HG03045 (cell line): ENCODE results near the gene TOMM40.
"Not testable (repeated sequence)": the region's sequence is repeated elsewhere in the genome, so short reads cannot be mapped to it uniquely, and the experiment has no call there.

Source experiments
- ATAC-seq: cut with Tn5 transposase; IDR thresholded peaks from one replicate; pipeline ENCODE4 v1.9.1; 2021; ENCODE audit warnings: mild to moderate bottlenecking, moderate library complexity; ENCODE audit not compliant: unreplicated experiment

TOMM40 gene

GRCh38 chr19:44893332-44894051 is 2.4 kb downstream of the TOMM40 start:
- ATAC-seq: no peak

DNA sequence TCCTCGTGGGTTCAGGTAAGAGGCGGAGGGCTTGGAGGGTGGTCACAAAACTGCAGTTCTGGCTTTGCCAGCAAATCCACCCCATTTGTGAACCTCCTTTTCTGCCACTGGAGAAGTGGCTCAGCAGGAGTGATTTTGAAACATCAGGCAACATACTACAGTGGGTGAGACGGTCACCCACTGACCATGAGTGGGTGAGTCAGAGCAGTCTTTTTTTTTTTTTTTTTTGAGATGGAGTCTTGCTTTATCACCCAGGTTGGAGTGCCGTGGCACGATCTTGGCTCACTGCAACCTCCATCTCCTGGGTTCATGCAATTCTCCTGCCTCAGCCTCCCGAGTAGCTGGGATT is 3.0 kb downstream of the TOMM40 start:
- no peak for ATAC-seq

DNA sequence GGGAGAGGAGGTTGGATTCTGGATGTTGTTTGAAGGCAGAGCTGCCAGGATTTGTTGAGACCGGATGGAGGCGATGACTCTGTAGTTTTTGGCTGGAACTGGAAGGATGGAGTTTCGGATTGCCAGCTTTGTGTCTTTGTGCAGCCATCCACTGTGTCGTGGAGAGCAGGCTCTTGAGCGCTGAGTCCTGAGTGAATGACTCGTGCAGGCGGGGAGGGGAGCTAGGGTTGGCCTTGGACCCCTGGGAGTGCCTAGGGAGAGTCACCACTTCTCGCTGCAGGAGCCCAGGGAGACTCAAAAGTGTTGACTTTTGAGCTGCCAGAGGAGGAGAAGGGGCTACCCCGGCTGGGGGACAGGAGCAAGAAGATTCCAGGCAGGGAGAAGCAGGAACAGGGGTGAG is 3.9 kb downstream of the TOMM40 start:
- ATAC-seq: no peak

DNA sequence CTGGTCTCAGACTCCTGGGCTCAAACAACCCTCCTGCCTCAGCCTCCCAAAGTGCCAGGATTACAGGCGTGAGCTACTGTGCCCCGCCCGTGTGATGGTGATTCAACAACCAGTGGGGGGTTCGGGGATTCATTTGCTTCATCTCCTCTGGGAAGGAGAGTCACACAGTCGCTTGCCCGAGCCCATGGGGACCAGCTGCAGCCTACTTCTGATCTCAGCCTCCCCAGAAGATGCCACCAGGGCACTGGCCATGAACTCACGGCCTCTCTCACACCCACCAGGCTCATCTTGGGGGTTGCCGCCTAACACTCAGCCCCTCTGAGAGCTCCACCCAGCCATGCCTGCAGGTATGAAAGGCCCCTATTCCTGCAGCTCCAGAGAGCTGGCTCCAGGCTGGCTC is 6.8 kb downstream of the TOMM40 start:
- no peak for ATAC-seq

- no peak for ATAC-seq
These were observed 9.5 kb downstream of the TOMM40 start for GRCh38 chr19:44900328-44901244.

- ATAC-seq: no peak
These were observed 12.2 kb downstream of the TOMM40 start for GRCh38 chr19:44903216-44903601.

DNA sequence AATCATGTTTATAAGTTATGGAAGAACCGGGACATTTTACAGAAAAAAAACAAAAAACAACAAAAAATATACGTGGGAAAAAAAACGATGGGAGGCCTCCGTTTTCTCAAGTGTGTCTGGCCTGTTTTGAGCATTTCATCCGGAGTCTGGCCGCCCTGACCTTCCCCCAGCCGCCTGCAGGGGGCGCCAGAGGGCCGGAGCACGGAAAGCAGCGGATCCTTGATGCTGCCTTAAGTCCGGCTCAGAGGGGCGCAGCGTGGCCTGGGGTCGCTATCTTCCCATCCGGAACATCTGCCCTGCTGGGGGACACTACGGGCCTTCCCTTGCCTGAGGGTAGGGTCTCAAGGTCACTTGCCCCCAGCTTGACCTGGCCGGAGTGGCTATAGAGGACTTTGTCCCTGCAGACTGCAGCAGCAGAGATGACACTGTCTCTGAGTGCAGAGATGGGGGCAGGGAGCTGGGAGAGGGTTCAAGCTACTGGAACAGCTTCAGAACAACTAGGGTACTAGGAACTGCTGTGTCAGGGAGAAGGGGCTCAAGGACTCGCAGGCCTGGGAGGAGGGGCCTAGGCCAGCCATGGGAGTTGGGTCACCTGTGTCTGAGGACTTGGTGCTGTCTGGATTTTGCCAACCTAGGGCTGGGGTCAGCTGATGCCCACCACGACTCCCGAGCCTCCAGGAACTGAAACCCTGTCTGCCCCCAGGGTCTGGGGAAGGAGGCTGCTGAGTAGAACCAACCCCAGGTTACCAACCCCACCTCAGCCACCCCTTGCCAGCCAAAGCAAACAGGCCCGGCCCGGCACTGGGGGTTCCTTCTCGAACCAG is 12.8 kb downstream of the TOMM40 start:
- no peak for ATAC-seq

DNA sequence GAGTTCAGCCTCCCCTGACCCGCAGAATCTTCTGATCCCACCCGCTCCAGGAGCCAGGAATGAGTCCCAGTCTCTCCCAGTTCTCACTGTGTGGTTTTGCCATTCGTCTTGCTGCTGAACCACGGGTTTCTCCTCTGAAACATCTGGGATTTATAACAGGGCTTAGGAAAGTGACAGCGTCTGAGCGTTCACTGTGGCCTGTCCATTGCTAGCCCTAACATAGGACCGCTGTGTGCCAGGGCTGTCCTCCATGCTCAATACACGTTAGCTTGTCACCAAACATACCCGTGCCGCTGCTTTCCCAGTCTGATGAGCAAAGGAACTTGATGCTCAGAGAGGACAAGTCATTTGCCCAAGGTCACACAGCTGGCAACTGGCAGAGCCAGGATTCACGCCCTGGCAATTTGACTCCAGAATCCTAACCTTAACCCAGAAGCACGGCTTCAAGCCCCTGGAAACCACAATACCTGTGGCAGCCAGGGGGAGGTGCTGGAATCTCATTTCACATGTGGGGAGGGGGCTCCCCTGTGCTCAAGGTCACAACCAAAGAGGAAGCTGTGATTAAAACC is 13.5 kb downstream of the TOMM40 start:
- no peak for ATAC-seq

- no peak for ATAC-seq
These were observed 14.5 kb downstream of the TOMM40 start, which contains the start of gene APOE for GRCh38 chr19:44905437-44906160. TSS of gene APOE (plus strand) at chr19:44905796. CDS start at chr19:44906625, 829 bp downstream.

- no peak for ATAC-seq
These were observed 16.6 kb downstream of the TOMM40 start for GRCh38 chr19:44907613-44908012.

DNA sequence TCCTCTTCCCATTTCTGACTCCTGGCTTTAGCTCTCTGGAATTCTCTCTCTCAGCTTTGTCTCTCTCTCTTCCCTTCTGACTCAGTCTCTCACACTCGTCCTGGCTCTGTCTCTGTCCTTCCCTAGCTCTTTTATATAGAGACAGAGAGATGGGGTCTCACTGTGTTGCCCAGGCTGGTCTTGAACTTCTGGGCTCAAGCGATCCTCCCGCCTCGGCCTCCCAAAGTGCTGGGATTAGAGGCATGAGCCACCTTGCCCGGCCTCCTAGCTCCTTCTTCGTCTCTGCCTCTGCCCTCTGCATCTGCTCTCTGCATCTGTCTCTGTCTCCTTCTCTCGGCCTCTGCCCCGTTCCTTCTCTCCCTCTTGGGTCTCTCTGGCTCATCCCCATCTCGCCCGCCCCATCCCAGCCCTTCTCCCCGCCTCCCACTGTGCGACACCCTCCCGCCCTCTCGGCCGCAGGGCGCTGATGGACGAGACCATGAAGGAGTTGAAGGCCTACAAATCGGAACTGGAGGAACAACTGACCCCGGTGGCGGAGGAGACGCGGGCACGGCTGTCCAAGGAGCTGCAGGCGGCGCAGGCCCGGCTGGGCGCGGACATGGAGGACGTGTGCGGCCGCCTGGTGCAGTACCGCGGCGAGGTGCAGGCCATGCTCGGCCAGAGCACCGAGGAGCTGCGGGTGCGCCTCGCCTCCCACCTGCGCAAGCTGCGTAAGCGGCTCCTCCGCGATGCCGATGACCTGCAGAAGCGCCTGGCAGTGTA is 17.2 kb downstream of the TOMM40 start:
- no peak for ATAC-seq

GRCh38 chr19:44908836-44909261 is 17.8 kb downstream of the TOMM40 start:
- no peak for ATAC-seq

- ATAC-seq: no peak
These were observed 18.7 kb downstream of the TOMM40 start for GRCh38 chr19:44909775-44910174.

- not testable (repeated sequence) for ATAC-seq
These were observed 20.8 kb downstream of the TOMM40 start for GRCh38 chr19:44911896-44912295.

DNA sequence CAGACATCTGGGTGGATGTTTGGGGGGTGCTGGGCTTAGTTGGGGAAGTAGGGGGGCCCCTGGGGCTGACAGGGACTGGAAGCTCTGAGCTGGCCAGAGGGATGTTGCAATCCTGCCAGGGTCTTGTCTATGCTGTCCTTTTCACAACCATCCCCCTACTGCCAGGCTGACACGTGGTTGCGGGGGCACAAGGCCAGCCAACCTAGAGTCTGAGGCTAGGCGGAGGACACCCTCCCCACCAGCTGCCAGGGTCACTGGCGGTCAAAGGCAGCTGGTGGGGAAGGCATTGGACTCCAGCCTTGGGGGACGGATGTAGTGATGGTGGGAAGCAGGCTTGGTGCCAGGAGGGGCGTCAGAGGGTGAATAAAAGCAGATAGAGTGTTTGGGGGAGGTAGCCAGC is 21.8 kb downstream of the TOMM40 start:
- ATAC-seq: no peak

DNA sequence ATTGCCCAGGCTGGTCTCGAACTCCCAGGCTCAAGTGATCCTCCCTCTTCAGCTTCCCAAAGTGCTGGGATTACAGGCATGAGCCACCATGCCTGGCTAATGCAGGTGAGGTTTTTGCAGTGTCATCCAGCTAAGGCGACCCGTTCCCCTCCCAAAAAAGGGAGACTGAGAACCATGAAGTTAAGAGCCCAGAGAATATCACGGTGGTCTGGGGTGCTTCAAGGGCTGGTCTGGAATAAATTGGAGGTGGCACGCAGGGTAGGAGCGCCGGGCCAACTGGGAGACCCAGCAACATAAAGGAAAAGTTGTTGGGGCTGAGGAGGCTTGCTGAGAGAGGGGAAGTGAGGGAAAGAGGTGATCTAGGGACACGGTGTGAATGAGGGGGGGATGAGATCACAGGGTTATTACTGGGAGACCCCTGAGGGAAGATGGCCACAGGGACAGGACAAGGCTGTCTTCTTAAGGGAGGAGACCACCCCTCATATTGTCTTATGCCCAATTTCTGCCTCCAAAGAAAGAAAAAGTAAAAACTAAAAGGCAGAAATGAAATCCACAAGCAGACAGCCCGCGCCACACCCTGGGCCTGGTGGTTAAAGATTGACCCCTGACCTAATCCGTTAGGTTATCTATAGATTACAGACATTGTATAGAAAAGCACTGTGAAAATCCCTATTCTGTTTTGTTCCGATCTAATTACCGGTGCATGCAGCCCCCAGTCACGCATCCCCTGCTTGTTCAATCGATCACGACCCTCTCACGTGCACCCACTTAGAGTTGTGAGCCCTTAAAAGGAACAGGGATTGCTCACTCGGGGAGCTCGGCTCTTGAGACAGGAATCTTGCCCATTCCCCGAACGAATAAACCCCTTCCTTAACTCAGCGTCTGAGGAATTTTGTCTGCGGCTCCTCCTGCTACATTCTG is 22.7 kb downstream of the TOMM40 start:
- not testable (repeated sequence) for ATAC-seq

DNA sequence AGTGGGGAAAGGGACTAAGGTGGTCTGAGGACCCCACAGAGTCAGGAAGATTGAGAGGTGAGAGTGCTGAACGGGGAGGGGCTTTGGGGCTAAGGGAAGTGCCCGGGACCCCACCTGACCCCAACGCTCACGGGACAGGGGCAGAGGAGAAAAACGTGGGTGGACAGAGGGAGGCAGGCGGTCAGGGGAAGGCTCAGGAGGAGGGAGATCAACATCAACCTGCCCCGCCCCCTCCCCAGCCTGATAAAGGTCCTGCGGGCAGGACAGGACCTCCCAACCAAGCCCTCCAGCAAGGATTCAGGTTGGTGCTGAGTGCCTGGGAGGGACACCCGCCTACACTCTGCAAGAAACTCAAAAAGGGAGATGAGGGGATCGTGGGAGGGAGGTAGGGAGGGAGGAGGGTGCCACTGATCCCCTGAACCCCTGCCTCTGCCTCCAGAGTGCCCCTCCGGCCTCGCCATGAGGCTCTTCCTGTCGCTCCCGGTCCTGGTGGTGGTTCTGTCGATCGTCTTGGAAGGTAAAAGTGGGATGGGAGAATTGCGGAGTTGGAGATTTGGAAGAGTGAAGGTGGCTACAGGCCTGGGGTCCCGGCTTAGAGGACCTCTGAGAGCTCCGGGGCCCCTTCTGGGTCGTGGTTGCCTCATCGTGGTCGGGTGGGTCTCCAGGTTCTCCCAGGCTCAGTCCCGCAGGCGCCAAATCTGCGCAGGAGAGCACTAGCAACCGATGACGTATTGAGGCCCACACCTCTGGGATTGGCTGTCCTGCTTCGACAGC is 23.6 kb downstream of the TOMM40 start, which contains the start of gene APOC1:
Gene APOC1 (plus strand): TSS at position 176 of the 774 bp plus-strand sequence. CDS start 284 bp downstream, at position 460.
- peak; percentile 91 for ATAC-seq
